H9 (cell line): ENCODE measurements around the gene PRDM13. TPM values are rescaled to one million over a fixed set of nuclear protein-coding genes. Genes with fewer than 3 reads are reported as not detected.

Experiments
- DNase-seq: peaks from one replicate; pipeline ENCODE4 v3.0.0-alpha.2; 2017
- H2AFZ ChIP-seq: one replicate; pipeline ENCODE4 v1.6.1; 2013; ENCODE audit warnings: mild to moderate bottlenecking, low read length, control low read depth, moderate library complexity
- H2AK5ac ChIP-seq: 2 replicates; pipeline ENCODE4 v1.6.1; 2013; ENCODE audit warnings: low read length, control low read depth, mixed read lengths; ENCODE audit not compliant: insufficient read length
- H2BK120ac ChIP-seq: one replicate; pipeline ENCODE4 v1.6.1; 2013; ENCODE audit warnings: low read depth, mild to moderate bottlenecking, low read length, control low read depth, inconsistent platforms; ENCODE audit not compliant: poor library complexity, severe bottlenecking
- H2BK12ac ChIP-seq: 2 replicates; pipeline ENCODE4 v1.6.1; 2013; ENCODE audit warnings: low read length, control low read depth, mixed read lengths, low read depth; ENCODE audit not compliant: insufficient read length
- H2BK15ac ChIP-seq: 2 replicates; pipeline ENCODE4 v1.6.1; 2013; ENCODE audit warnings: low read depth, low read length, control low read depth
- H2BK20ac ChIP-seq: one replicate; pipeline ENCODE4 v1.6.1; 2013; ENCODE audit warnings: low read depth, mild to moderate bottlenecking, low read length, control low read depth, inconsistent platforms; ENCODE audit not compliant: poor library complexity, severe bottlenecking
- H2BK5ac ChIP-seq: 2 replicates; pipeline ENCODE4 v1.6.1; 2013; ENCODE audit warnings: low read length, control low read depth, mixed read lengths; ENCODE audit not compliant: insufficient read length
- H3K14ac ChIP-seq: 2 replicates; pipeline ENCODE4 v1.6.1; 2013; ENCODE audit warnings: low read length, control low read depth; ENCODE audit not compliant: insufficient read depth
- H3K18ac ChIP-seq: 2 replicates; pipeline ENCODE4 v1.6.1; 2013; ENCODE audit warnings: low read depth, mild to moderate bottlenecking, mixed read lengths, low read length, control low read depth; ENCODE audit not compliant: insufficient read length
- H3K23ac ChIP-seq: 2 replicates; pipeline ENCODE4 v1.6.1; 2013; ENCODE audit warnings: low read length, control low read depth, mixed read lengths, low read depth; ENCODE audit not compliant: insufficient read length
- H3K23me2 ChIP-seq: 2 replicates; pipeline ENCODE4 v1.6.1; 2013; ENCODE audit warnings: low read depth, mild to moderate bottlenecking, mixed read lengths, low read length, control low read depth; ENCODE audit not compliant: insufficient read length, poor library complexity, severe bottlenecking
- H3K27ac ChIP-seq: 2 replicates; pipeline ENCODE4 v1.5.1; 2013; ENCODE audit warnings: low read length, control low read depth, mixed read lengths, low read depth; ENCODE audit not compliant: insufficient read length
- H3K27me3 ChIP-seq: 2 replicates; pipeline ENCODE4 v1.6.1; 2013; ENCODE audit warnings: low read length, control low read depth, inconsistent platforms; ENCODE audit not compliant: insufficient read depth
- H3K4ac ChIP-seq: 2 replicates; pipeline ENCODE4 v1.6.1; 2013; ENCODE audit warnings: low read depth, mild to moderate bottlenecking, control low read depth, inconsistent platforms, low read length, moderate library complexity
- H3K4me1 ChIP-seq: 2 replicates; pipeline ENCODE4 v1.6.1; 2013; ENCODE audit warnings: low read length, control low read depth, inconsistent platforms; ENCODE audit not compliant: insufficient read depth
- H3K4me2 ChIP-seq: 2 replicates; pipeline ENCODE4 v1.6.1; 2013; ENCODE audit warnings: low read length, control low read depth, mixed read lengths; ENCODE audit not compliant: insufficient read length, insufficient read depth
- H3K56ac ChIP-seq: 2 replicates; pipeline ENCODE4 v1.6.1; 2013; ENCODE audit warnings: low read depth, mild to moderate bottlenecking, mixed read lengths, low read length, control low read depth; ENCODE audit not compliant: insufficient read length
- H3K79me1 ChIP-seq: 2 replicates; pipeline ENCODE4 v1.6.1; 2013; ENCODE audit warnings: low read depth, mild to moderate bottlenecking, moderate library complexity, low read length, control low read depth, inconsistent platforms; ENCODE audit not compliant: insufficient read depth, poor library complexity, severe bottlenecking
- H3K79me2 ChIP-seq: 2 replicates; pipeline ENCODE4 v1.6.1; 2013; ENCODE audit warnings: low read length, control low read depth, inconsistent platforms; ENCODE audit not compliant: insufficient read depth
- H3K9ac ChIP-seq: 2 replicates; pipeline ENCODE4 v1.6.1; 2013; ENCODE audit warnings: low read length, control low read depth, mixed read lengths; ENCODE audit not compliant: insufficient read length; ENCODE audit errors: extremely low read depth
- H3K9me3 ChIP-seq: one replicate; pipeline ENCODE4 v1.6.1; 2013; ENCODE audit warnings: low read depth, low read length, inconsistent platforms; ENCODE audit not compliant: control insufficient read depth
- H3T11ph ChIP-seq: one replicate; pipeline ENCODE4 v1.6.1; 2013; ENCODE audit warnings: mild to moderate bottlenecking, low read length, control low read depth, inconsistent platforms
- H4K20me1 ChIP-seq: one replicate; pipeline ENCODE4 v1.6.1; 2013; ENCODE audit not compliant: control insufficient read depth, insufficient read length, insufficient read depth
- H4K5ac ChIP-seq: 2 replicates; pipeline ENCODE4 v1.6.1; 2013; ENCODE audit warnings: low read depth, mild to moderate bottlenecking, mixed read lengths, low read length, control low read depth; ENCODE audit not compliant: insufficient read length
- H4K8ac ChIP-seq: replicated peaks from 2 replicates; pipeline ENCODE4 v1.6.1; 2013; ENCODE audit warnings: low read length, control low read depth, mixed read lengths, low read depth; ENCODE audit not compliant: insufficient read length
- H4K91ac ChIP-seq: 2 replicates; pipeline ENCODE4 v1.6.1; 2013; ENCODE audit warnings: low read depth, mild to moderate bottlenecking, moderate library complexity, mixed read lengths, low read length, control low read depth; ENCODE audit not compliant: insufficient read length
- H3K27ac Mint-ChIP-seq, 3 experiments: 2 replicates in 2 of 3; 3 replicates in 1 of 3; pipeline ENCODE4 v1.8.0; 2020 to 2021; ENCODE audit warnings: mixed read lengths in 3 of 3, mild to moderate bottlenecking in 1 of 3, moderate library complexity in 1 of 3
- H3K27me3 Mint-ChIP-seq: 2 replicates; pipeline ENCODE4 v1.8.0; 2021; ENCODE audit warnings: low read depth, mild to moderate bottlenecking, moderate library complexity, mixed read lengths
- H3K36me3 Mint-ChIP-seq, 3 experiments: 2 replicates in 2 of 3; 3 replicates in 1 of 3; pipeline ENCODE4 v1.8.0; 2020 to 2021; ENCODE audit warnings: low read depth in 3 of 3, mixed read lengths in 3 of 3; ENCODE audit not compliant: insufficient read depth in 1 of 3
- H3K4me1 Mint-ChIP-seq, 2 experiments: 2 replicates each; pipeline ENCODE4 v1.8.0; 2020; ENCODE audit warnings: mixed read lengths in 2 of 2
- H3K4me3 Mint-ChIP-seq, 2 experiments: 2 replicates in 1 of 2; 3 replicates in 1 of 2; pipeline ENCODE4 v1.8.0; 2020 to 2021; ENCODE audit warnings: mild to moderate bottlenecking in 2 of 2, mixed read lengths in 2 of 2, moderate library complexity in 1 of 2
- H3K9me3 Mint-ChIP-seq, 2 experiments: 2 replicates in 1 of 2; 3 replicates in 1 of 2; pipeline ENCODE4 v1.8.0; 2020; ENCODE audit warnings: mild to moderate bottlenecking in 2 of 2, mixed read lengths in 2 of 2, moderate library complexity in 1 of 2
- CTCF ChIP-seq: fragments of 200-600 bp; sonication (generic); conservative IDR thresholded peaks from 3 replicates; pipeline ENCODE4 v1.8.0; 2021; ENCODE audit warnings: antibody characterized with exemption, mild to moderate bottlenecking
- WGBS: extraction: QIAGEN DNeasy Blood & Tissue Kit; methylation state at CpG from one replicate; pipeline ENCODE4 v1.1.7; 2013; ENCODE audit warnings: missing lambda C conversion rate, low lambda C conversion rate, mixed read lengths; ENCODE audit not compliant: insufficient read length; ENCODE audit errors: extremely low coverage; 5-methylcytosine and 5-hydroxymethylcytosine counted together
- total RNA-seq: library from RNA; stranded (reverse); gene quantifications from 2 replicates; pipeline ENCODE4 v1.2.1, GENCODE V29; 2021

PRDM13 gene
- total RNA-seq, 1 experiment from 2014 or later = not detected

DNA sequence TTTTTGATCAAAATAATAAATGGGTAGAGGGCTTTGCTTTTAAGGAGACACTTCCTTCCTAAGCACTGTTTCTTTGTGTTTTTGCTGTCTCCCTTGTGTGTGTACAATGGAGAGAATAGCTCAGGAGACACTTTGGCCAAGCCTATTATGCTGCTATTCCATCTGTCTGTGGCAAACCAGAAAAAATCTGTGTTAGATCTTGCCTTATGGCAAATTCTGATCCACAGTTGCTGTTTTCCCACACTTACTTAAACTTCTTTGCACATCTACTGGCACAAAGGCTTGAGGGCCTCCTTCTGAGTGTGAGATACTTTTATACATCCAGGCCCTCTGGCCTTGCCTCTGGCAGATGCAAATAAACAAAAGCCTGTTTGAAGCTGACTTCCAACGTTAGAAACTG, 53.6 kb downstream of the PRDM13 start:
- H2BK20ac ChIP-seq = no peak overlapping the region
- no peaks in the 10 kb centered on the region for H3K9me3 ChIP-seq
- H3K27ac ChIP-seq = no peak overlapping the region
- H3K18ac ChIP-seq = no peak overlapping the region
- Mint-ChIP-seq H3K9me3 (no peaks in the 10 kb centered on the region), H3K4me3 (no peak overlapping the region), H3K36me3 (no peaks in the 10 kb centered on the region), H3K27ac (no peak overlapping the region), H3K4me1 (peaks cover 9% of the 10 kb centered on the region in 2 experiments), H3K27me3 (peaks cover 3% of the 10 kb centered on the region)
- no peak overlapping the region for H3K14ac ChIP-seq
- no peak overlapping the region for H3K4me2 ChIP-seq
- no peak overlapping the region for H3K9ac ChIP-seq
- TF ChIP-seq CTCF = no peak
- WGBS = no CpG with 5 or more reads among the region's 1 CpG
- H2AFZ ChIP-seq = no peak overlapping the region
- H2AK5ac ChIP-seq = no peak overlapping the region
- H4K8ac ChIP-seq = no peak overlapping the region
- H3K4ac ChIP-seq = no peak overlapping the region
- H3K23me2 ChIP-seq = no peaks in the 10 kb centered on the region
- no peaks in the 10 kb centered on the region for H3K4me1 ChIP-seq
- H4K20me1 ChIP-seq = no peaks in the 10 kb centered on the region
- no peak overlapping the region for H3K23ac ChIP-seq
- no peak for DNase-seq
- H2BK120ac ChIP-seq = no peak overlapping the region
- H4K91ac ChIP-seq = no peak overlapping the region
- no peaks in the 10 kb centered on the region for H3K79me1 ChIP-seq
- no peaks in the 10 kb centered on the region for H3K79me2 ChIP-seq
- H2BK12ac ChIP-seq = no peak overlapping the region
- H3T11ph ChIP-seq = no peak overlapping the region
- H4K5ac ChIP-seq = no peak overlapping the region
- no peaks in the 10 kb centered on the region for H3K27me3 ChIP-seq
- H2BK15ac ChIP-seq = no peak overlapping the region
- no peak overlapping the region for H3K56ac ChIP-seq
- H2BK5ac ChIP-seq = no peak overlapping the region
